Spleen (tissue), 11 donors: ENCODE measurements around the gene CHD1L. TPM values are rescaled to one million over a fixed set of nuclear protein-coding genes. Genes with fewer than 3 reads are reported as not detected.

Experiments used
- DNase-seq: peaks from one replicate; pipeline ENCODE4 v3.0.0-alpha.2; 2020
- H3K27ac ChIP-seq, 8 donors: fragments of 200-600 bp; sonication (generic) in 7 of 8; 1 replicate in 4 of 8; 2 replicates in 4 of 8; pipeline versions ENCODE4 v1.5.0 to v1.8.0; 2016 to 2021; ENCODE audit warnings: inconsistent platforms in 4 of 8, mild to moderate bottlenecking in 4 of 8, moderate library complexity in 1 of 8
- H3K27me3 ChIP-seq, 7 donors: fragments of 200-600 bp; sonication (generic) in 6 of 7; replicated peaks in 1 of 7; 1 replicate in 4 of 7; 2 replicates in 3 of 7; pipeline versions ENCODE4 v1.5.0 to v1.8.0; 2016 to 2021; ENCODE audit warnings: inconsistent platforms in 3 of 7, mild to moderate bottlenecking in 1 of 7
- H3K36me3 ChIP-seq, 6 donors: fragments of 200-600 bp; sonication (generic) in 5 of 6; 1 replicate in 4 of 6; 2 replicates in 2 of 6; pipeline versions ENCODE4 v1.5.0 to v1.8.0; 2016 to 2021; ENCODE audit warnings: inconsistent platforms in 2 of 6
- H3K4me1 ChIP-seq, 6 donors: fragments of 200-600 bp; sonication (generic) in 5 of 6; 1 replicate in 3 of 6; 2 replicates in 3 of 6; pipeline versions ENCODE4 v1.5.0 to v1.8.0; 2016 to 2021; ENCODE audit warnings: inconsistent platforms in 3 of 6
- H3K4me3 ChIP-seq, 8 donors: fragments of 200-600 bp; sonication (generic) in 7 of 8; 1 replicate in 4 of 8; 2 replicates in 4 of 8; pipeline versions ENCODE4 v1.5.0 to v1.8.0; 2016 to 2021; ENCODE audit warnings: inconsistent platforms in 4 of 8, mild to moderate bottlenecking in 4 of 8, moderate library complexity in 2 of 8
- H3K9me3 ChIP-seq, 8 donors: fragments of 200-600 bp; sonication (generic) in 7 of 8; 1 replicate in 4 of 8; 2 replicates in 4 of 8; pipeline versions ENCODE4 v1.5.0 to v1.8.0; 2016 to 2021; ENCODE audit warnings: inconsistent platforms in 4 of 8
- CTCF ChIP-seq, 11 experiments: fragments of 200-600 bp in 7 of 11; fragments of 450-650 bp in 4 of 11; sonication (generic) in 4 of 11; IDR thresholded peaks in 8 of 11; conservative IDR thresholded peaks in 3 of 11; 1 replicate in 7 of 11; 2 replicates in 4 of 11; pipeline versions ENCODE4 v1.4.0 to v1.8.0; 2016 to 2021; ENCODE audit warnings: antibody characterized with exemption in 11 of 11, inconsistent platforms in 4 of 11, mild to moderate bottlenecking in 1 of 11
- POLR2A ChIP-seq, 3 donors: fragments of 450-650 bp; IDR thresholded peaks; one replicate each; pipeline ENCODE4 v1.5.1; 2017; ENCODE audit warnings: antibody characterized with exemption in 3 of 3, mild to moderate bottlenecking in 1 of 3
- POLR2AphosphoS5 ChIP-seq, 3 donors: sonication (generic); formaldehyde crosslinking; IDR thresholded peaks; one replicate each; pipeline ENCODE4 v1.5.1; 2017; ENCODE audit warnings: antibody characterized with exemption in 3 of 3
- WGBS, 5 donors: extraction: QIAGEN DNeasy Blood & Tissue Kit in 3 of 5; methylation state at CpG; one replicate each; pipeline versions ENCODE4 v1.1.5 to v1.1.7; 2013 to 2018; 5-methylcytosine and 5-hydroxymethylcytosine counted together
- intact Hi-C: fragments of 100-400 bp; cut with DNase I; formaldehyde crosslinking; loops from one replicate; pipeline ENCODE4 v1.15.0; 2023; ENCODE audit warnings: low total_unique reads
- polyA plus RNA-seq, 3 donors: library from polyadenylated mRNA; stranded (reverse); fragments of 200-250 nt; gene quantifications; one replicate each; pipeline ENCODE4 v1.2.1, GENCODE V29; 2013
- total RNA-seq, 7 donors: library from RNA; depleted of rRNA in 3 of 7; stranded (reverse); fragments of >200 nt in 3 of 7; fragmentation: NEBNext Ultra II Directional in 4 of 7; extraction: Animal tissue kit (Norgen Biotek cat#: 25700) in 4 of 7; gene quantifications; one replicate each; pipeline versions ENCODE4 v1.1.0 to v1.2.1, GENCODE V29; 2016 to 2021
- donor health status: healthy with polysubstance abuse.
- donor health status: DM: no; HTN: no; CAD: no; lungs with moderate emphysema.
- donor health status: DM: no; HTN: no; CAD: no.
- donor health status: Bipolar disorder and iron deficiency.
- donor health status: healthy.
- donor health status: DM: no; HTN: no; CAD: no.
- donor health status: DM: yes; HTN: yes; CAD: no.

Gene CHD1L
- total and polyA plus RNA-seq, 10 donors: 25.8 to 52.6 (median 38.9) TPM

GRCh38 chr1:147243228-147243685 is 773 bp downstream of the CHD1L start:
- Histone ChIP-seq H3K36me3 (no peaks in the 10 kb centered on the region), H3K27ac (peak overlapping the region; percentile 84 to 94 (median 90)), H3K27me3 (no peaks in the 10 kb centered on the region), H3K9me3 (no peaks in the 10 kb centered on the region), H3K4me3 (peak overlapping the region; percentile 81 to 100 (median 99)), H3K4me1 (peaks cover 15 to 61% (median 49%) of the 10 kb centered on the region in 6 donors)
- intact Hi-C loops: loop anchor here (5.0 kb wide), 1 partner anchor 71 kb away; the partner anchor contains the start of gene PRKAB2
- WGBS, 5 donors: 0 to 2% (median 0%) methylated on average over 30 of the region's 30 CpGs
- no peak for TF ChIP-seq CTCF (IDR thresholded peaks at IDR 0.05 in 8 of 11, conservative IDR thresholded peaks at IDR 0.05 in 3 of 11)
- no peak for TF ChIP-seq POLR2AphosphoS5 (IDR thresholded peaks at IDR 0.05)
- no peak for TF ChIP-seq POLR2A (IDR thresholded peaks at IDR 0.05)
- peak; percentile 84 for DNase-seq

DNA sequence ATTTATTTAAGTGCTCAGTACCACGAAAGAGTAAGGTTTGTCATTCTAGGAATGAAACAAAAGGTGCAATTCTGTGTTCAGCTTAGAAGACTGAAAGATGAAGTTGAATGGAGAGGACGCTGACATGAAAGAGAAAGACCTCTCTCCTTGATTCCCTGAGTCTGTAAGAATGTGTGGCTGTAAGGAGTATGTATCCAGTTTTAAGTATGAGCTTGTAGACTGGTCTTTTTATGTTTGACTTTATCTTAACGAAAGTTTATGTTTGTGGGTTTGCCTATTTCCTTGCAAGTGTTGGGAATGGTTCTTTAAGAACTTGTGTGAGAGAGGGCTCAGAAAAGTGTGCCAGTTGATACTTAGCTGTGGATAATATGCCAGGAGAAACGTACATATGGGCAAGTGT is 1.4 kb downstream of the CHD1L start:
- Histone ChIP-seq H3K36me3 (no peaks in the 10 kb centered on the region), H3K9me3 (no peaks in the 10 kb centered on the region), H3K27ac (peak overlapping the region in 6 of 8 donors; percentile 84 to 94 (median 92)), H3K4me1 (peaks cover 15 to 67% (median 49%) of the 10 kb centered on the region in 6 donors), H3K27me3 (no peaks in the 10 kb centered on the region), H3K4me3 (peak overlapping the region; percentile 81 to 100 (median 99))
- DNase-seq: no peak
- WGBS, 5 donors: 4 to 6% (median 5%) methylated on average over 4 of the region's 4 CpGs
- TF ChIP-seq CTCF (IDR thresholded peaks at IDR 0.05 in 8 of 11, conservative IDR thresholded peaks at IDR 0.05 in 3 of 11) (no peak), POLR2A (IDR thresholded peaks at IDR 0.05) (no peak), POLR2AphosphoS5 (IDR thresholded peaks at IDR 0.05) (no peak)
- intact Hi-C loops: loop anchor here (5.0 kb wide), 1 partner anchor 72 kb away; the partner anchor contains the start of gene PRKAB2

- no peaks in the 10 kb centered on the region for H3K9me3 ChIP-seq
- no peak for DNase-seq
- no peak overlapping the region for H3K4me3 ChIP-seq
- H3K27me3 ChIP-seq: no peaks in the 10 kb centered on the region
- WGBS, 5 donors: 84 to 95% (median 89%) methylated on average over 6 of the region's 6 CpGs
- intact Hi-C loops: no loop called here
- H3K4me1 ChIP-seq: peaks cover 15 to 77% (median 56%) of the 10 kb centered on the region in 6 donors
- H3K27ac ChIP-seq: peak overlapping the region in 2 of 8 donors; percentile 3 to 20
- TF ChIP-seq CTCF (IDR thresholded peaks at IDR 0.05 in 8 of 11, conservative IDR thresholded peaks at IDR 0.05 in 3 of 11): no peak
- TF ChIP-seq POLR2A (IDR thresholded peaks at IDR 0.05): no peak
- no peaks in the 10 kb centered on the region for H3K36me3 ChIP-seq
Measured at GRCh38 chr1:147245129-147245528, 2.6 kb downstream of the CHD1L start.

DNA sequence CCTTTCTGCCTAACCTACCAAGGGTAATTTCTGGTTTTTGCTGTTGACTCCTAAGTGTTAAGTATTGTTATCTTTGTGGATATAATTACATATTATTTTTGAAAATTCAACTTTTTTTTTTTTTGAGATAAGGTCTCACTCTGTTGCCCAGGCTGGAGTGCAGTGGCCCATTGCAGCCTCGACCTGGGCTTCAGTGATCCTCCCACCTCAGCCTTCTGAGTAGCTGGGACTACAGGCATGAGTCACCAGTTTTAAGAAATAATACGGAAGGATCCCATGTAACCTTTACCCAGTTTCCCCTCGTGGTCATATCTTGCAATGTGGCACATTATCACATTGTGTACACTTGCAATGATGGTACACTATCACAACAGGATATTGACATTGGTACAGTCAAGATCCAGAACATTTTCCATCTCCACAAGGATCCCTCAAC is 3.1 kb downstream of the CHD1L start:
- Histone ChIP-seq H3K4me3 (no peak overlapping the region), H3K9me3 (no peaks in the 10 kb centered on the region), H3K4me1 (peaks cover 15 to 81% (median 56%) of the 10 kb centered on the region in 6 donors), H3K27me3 (no peaks in the 10 kb centered on the region), H3K36me3 (no peaks in the 10 kb centered on the region), H3K27ac (peak overlapping the region in 2 of 8 donors; percentile 3 to 20)
- TF ChIP-seq POLR2A (IDR thresholded peaks at IDR 0.05) (no peak), CTCF (IDR thresholded peaks at IDR 0.05 in 8 of 11, conservative IDR thresholded peaks at IDR 0.05 in 3 of 11) (no peak), POLR2AphosphoS5 (IDR thresholded peaks at IDR 0.05) (no peak)
- no peak for DNase-seq
- WGBS, 5 donors: 37 to 72% (median 52%) methylated on average over 3 of the region's 3 CpGs
- intact Hi-C loops: no loop called here
